ENCODE measurements around the gene C19orf18.

DNA sequence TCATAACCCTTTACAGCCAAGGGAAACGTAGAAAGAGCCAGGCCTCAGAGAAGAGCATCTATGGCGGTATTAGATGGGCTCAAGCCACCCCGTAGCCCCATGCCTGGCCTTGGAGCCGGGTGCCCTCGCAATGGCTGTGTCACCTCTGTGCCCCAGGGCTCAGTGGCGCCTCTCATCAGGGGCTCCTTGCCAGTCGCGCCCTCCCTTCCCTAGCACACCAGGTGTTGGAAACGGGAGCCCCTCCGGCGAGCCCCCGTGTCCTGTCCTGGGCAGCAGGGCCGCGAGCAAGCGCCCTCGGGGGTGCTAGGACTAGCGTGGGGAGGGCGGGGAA is 27.3 kb downstream of the C19orf18 start:
- no peak for TF ChIP-seq EZH2 (IDR thresholded peaks at IDR 0.05)
- TF ChIP-seq, protein P1, sequence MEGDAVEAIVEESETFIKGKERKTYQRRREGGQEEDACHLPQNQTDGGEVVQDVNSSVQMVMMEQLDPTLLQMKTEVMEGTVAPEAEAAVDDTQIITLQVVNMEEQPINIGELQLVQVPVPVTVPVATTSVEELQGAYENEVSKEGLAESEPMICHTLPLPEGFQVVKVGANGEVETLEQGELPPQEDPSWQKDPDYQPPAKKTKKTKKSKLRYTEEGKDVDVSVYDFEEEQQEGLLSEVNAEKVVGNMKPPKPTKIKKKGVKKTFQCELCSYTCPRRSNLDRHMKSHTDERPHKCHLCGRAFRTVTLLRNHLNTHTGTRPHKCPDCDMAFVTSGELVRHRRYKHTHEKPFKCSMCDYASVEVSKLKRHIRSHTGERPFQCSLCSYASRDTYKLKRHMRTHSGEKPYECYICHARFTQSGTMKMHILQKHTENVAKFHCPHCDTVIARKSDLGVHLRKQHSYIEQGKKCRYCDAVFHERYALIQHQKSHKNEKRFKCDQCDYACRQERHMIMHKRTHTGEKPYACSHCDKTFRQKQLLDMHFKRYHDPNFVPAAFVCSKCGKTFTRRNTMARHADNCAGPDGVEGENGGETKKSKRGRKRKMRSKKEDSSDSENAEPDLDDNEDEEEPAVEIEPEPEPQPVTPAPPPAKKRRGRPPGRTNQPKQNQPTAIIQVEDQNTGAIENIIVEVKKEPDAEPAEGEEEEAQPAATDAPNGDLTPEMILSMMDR (IDR thresholded peaks at IDR 0.05) = no peak
- TF ChIP-seq EZH2phosphoT487 (IDR thresholded peaks at IDR 0.05) = no peak
